Fibroblast of skin of right quadriceps (primary cell): ENCODE measurements around the gene SLC16A14.

Experiments used
- DNase-seq: peaks from one replicate; pipeline ENCODE4 v3.0.0-alpha.2; 2013

SLC16A14 gene

DNA sequence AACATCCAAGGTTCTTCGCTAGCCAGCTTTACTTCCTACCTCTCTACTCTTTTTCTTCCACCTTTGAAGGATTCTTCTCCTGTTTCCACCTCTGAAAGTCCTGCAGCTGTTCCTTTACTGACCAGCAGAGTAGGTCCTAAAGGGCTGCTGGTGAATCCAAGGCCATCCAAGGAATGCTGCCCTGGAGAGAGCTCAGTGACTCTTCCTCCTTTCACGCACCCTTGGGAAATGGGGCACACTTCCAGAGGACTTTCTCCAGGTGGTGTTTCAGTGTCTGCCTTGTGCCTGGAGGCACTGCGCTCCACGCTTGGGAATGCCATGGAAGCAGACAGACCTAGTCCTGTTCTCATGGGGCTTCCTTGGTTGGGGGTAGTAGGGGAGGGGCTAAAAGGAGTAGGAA, 45.4 kb downstream of the SLC16A14 start:
- no peak for DNase-seq

GRCh38 chr2:230019742-230020141, 49.0 kb downstream of the SLC16A14 start:
- DNase-seq = no peak

GRCh38 chr2:230018153-230018552, 50.6 kb downstream of the SLC16A14 start:
- DNase-seq = peak; percentile 41

GRCh38 chr2:230016844-230017243, 51.9 kb downstream of the SLC16A14 start:
- no peak for DNase-seq

DNA sequence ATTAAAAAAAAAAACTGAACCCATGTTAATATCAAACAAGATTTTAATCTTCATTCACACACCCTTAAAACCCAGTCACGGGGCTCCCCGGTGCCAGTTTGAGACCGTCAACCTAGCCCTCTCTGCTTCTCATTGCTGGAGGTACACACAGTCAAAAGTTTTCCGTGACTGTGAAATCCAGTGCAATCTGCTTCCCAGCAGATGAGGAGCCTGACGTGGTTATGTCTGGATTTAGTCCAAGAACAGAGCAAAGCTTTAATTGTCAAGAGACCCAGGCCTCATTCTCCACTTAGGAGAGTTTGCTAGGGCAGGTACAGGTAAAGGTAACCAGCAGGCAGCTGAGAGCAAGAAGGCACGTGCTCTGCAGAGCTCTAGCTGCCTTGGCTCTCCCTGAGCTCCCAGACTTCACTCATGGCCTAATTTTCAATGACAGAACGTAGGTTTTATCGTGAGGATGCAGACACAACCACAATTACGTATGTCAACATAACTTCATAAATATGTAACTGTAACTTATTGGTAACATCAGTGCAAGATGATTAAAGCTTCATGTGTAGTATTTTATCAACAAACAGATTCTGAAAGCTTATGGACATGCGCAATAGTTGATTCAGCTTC, 56.3 kb downstream of the SLC16A14 start:
- peak; percentile 36 for DNase-seq

- DNase-seq = peak; percentile 67
Observed at GRCh38 chr2:230011617-230012016, 57.1 kb downstream of the SLC16A14 start.

DNA sequence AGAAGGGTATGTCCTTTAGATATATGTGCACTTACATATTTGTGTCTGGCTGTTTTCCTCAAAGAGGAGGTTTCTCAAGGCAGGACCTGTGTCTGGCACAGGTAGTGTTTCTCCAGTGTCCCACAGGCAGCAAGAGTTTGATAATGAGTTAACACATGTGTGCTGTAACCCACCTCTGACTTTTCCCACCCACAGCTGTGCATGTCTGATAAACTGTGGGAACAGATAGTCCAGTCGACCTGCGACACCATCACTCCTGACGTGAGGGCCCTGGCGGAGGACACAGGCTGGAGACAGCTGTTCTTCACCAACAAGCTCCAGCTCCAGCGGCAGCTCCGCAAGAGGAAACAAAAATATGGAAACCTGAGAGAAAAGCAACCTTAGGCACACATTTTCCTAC, 58.2 kb downstream of the SLC16A14 start:
- no peak for DNase-seq

DNA sequence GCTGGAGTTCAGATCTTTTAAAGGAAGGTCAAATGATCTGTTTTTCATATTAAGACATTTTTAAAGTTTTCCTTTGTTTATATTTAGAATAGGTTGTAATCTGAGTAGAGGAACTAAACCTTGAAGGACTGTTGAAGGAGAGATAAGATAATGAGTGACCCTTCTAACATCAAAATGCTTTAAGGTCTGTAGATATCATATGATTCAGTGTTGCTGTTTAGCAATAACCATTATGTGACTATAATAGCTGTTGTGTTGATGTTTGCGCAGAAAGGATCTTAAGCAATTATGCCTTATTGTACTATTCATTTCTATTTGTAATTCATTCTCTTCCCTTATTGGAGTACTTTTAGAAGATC, 60.0 kb downstream of the SLC16A14 start:
- no peak for DNase-seq

DNA sequence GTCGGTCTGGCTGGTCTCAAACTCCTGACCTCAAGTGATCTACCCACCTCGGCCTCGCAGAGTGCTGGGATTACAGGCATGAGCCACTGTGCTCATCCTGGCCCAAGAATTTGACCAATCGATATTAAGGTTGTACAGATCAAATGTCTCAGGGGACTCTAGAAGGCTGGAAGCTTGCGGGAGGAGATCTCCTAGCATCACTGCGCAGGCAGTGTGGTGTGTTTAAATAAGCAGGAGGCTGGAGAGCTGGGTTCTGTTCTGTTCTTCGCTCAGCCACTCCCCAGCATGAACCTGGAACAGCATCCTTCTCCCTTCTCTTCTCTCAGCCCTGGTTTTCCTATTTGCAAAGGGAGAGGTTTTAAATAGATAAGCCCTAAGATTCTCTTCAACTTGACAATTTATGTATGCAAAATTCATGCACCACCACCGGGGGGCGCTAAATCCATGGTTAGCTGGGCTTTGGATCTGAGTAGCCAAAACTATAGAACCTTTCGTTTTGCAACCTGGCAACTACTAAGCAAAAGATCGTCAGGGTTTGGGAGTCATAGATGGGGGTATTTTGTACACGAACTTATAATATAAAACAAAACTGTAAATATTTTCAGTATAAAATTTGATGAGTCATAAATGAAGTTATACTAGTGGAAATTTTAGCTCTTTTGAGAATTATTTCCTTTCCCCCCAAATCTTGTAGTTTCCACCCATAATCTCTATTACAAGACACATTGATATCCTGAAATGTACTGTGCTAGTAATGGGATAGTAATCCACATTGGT, 60.6 kb downstream of the SLC16A14 start:
- peak; percentile 55 for DNase-seq

DNA sequence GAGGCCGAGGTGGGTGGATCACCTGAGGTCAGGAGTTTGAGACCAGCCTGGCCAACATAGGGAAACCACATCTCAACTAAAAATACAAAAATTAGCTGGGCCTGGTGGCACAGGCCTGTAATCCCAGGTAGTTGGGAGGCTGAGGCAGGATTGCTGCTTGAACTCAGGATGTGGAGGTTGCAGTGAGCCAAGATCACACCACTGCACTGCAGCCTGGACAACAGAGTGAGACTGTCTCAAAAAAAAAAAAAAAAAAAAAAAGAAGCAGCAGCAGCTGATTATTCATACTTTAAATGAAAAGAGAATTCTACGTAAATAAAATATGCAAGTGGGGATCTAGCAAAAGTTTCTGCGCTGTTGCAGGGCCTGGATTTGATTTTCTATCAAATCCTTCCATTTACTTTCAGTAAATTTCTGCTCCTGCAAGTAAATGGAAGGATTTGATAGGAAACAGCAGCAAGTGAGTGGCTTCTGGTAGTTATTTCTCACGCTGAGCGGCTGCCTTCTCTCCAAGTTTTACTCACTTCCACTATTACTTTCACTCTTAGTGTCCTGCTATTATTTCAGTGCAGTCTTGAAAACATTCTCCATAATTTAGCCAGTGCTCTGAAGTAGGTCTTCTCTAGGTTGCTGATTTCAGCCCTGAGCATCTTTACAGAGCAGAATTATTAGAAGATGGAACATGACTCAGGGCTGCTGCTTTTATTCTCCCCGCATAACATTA, 68.4 kb downstream of the SLC16A14 start:
- DNase-seq = no peak

DNA sequence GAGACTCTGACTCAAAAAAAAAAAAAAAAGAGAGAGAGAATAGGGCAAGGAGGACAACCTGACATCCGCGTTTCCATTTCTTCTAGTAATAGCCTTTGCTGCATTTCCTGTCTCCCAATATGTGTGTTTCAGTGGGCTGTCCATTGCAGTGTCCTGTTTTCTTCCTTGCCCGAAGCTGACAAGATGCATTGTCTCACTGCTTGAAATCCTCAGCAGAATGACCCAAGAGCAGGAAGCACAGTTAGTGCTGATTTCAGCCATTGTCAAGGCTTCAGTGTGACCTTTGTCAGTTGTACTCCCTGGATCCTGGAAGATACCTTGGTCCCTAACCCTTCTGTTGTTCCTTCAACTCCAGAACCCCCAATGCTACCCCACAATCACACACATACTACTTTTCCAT, 71.2 kb downstream of the SLC16A14 start:
- no peak for DNase-seq

DNA sequence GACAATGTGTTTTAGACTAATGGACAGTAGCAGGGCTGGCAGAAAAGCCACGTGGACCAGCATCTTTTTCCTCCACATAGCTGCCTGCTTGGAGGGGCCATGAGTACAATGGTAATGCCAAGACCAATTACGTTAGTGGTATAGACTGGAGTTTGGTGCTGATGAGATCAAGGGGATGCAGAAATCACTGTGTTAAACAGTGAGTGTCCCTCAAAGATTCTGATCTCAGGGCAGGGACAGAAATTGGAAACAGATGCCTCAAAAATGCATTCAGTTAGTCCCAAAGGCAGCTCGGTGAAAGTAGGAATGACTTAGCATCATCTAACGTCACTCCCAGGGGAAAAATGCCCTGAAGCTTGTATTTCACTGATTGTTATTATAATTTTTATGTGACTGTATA, 72.4 kb downstream of the SLC16A14 start:
- peak; percentile 74 for DNase-seq

DNA sequence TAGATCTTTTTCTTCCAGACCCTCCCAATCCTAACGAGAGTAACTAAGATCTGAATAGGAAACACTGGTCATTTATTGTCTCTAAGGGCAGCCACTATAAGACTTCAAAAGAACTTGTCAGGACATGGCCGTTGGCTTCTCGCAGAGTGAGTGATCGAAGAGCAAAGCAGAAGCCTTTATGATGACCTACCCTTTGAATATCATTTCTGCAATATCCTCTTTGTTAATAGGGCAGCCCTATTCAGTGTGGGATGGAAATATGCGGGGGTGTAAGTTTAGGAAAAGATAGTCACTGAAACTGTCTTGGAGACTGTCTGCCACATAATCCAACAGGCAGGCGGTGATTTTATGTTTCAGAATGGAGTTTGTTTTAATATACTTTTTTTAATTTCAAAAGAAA, 75.5 kb downstream of the SLC16A14 start:
- DNase-seq = no peak
